ENCODE results near the gene WDR87.
A peak's percentile ranks its signal among the peaks of the same experiment; 100 is the strongest.
"Not testable (repeated sequence)": the region's sequence is repeated elsewhere in the genome, so short reads cannot be mapped to it uniquely, and the experiment has no call there.

WDR87 gene

DNA sequence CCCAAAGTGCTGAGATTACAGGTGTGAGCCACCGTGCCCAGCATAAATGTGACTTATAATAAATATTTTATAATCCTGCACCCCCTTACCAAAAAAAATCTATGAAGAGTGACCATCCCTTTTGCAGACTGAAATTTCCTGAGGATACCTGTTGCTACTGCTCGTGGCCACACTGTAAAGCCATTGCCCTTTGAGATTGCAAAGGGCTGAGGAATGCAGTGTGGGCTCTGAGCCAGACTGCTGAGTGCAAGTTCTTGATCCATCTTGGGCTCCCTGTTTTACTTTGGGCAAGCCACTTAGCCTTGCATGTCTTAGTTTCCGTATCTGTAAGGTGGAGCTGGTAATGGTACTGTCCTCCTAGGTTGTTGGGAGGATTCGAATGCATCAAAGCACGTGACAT, 24.0 kb upstream of the WDR87 start:
- no peak for DNase-seq (ENCODE audit: low spot score)

DNA sequence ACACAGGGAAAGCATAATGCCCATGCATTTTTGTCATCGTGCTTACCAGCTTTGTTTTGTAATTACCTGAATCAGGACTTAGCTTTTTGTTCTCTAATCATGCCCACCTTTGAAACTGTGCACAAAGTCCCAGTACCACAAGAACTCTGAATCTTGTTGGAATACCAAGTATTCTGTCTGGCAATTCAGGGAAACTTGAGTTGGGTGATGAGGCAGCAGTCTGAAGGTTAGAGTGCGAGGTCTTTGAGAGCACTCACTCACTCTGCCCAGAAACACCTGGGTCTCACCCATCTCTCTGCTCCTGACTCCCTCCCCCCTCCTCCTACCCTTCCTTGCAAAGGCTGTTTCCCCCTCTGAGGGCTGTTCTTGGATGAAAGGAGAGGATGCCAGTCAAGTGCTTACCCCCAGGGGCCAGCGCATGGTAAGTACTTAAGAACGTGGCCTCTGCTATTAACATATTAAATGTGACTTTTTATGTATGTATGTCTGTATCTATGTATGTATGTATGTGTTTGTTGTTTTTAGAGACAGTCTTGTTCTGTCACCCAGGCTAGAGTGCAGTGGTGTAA, 23.0 kb upstream of the WDR87 start:
- DNase-seq (ENCODE audit: low spot score), result no peak

DNA sequence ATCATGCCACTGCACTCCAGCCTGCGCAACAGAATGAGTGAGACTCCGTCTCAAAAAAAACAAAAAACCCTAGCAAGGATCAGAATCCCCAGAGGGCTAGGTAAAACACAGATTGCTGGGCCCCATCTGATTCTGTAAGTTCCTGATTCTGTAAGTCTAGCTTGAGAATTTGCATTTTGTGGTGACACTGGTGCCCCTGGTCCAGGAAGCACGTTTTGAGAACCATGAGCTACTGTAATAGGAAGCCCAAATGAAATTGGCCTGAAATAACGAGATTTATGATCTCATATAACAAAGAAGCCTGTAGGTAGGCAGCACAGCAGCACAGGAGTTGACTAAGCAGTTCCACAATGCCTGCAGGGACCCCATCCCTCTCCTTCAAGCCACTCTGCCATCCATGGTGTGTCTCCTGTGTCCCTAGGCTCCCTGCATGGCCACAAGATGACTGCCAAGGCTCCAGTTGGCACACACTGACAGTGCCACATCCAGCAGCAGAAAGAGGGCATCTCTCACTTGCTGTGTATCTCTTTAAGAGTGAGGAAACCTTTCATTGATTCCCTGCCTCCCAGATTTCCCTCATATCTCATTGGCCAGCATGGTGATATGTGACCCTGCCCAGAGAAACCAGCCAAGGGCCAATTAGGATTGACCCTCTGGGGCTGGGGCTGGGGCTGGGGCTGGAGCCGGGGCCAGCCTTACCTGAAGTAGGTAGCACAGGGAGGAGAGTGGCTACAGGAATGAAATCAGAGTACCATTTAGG, 22.3 kb upstream of the WDR87 start:
- DNase-seq (ENCODE audit: low spot score), result no peak

DNA sequence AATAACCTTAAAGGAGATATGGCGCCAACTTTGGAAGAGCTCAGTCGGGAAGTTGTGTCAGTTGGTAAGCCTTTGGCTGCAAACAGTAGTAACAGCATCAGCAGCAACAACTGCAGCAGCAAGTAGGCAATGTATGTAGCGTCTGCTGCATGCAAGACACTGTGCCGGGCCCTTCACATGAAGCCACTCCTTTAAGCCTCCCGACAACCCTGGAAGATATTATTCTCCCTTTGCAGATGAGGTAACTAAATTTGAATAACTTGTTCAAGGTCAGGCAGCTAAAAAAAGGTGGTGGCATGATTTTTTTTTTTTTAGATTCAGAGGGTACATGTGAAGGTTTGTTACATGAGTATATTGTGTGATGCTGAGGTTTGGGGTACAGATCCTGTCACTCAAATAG, 20.3 kb upstream of the WDR87 start:
- DNase-seq (ENCODE audit: low spot score), result no peak

DNA sequence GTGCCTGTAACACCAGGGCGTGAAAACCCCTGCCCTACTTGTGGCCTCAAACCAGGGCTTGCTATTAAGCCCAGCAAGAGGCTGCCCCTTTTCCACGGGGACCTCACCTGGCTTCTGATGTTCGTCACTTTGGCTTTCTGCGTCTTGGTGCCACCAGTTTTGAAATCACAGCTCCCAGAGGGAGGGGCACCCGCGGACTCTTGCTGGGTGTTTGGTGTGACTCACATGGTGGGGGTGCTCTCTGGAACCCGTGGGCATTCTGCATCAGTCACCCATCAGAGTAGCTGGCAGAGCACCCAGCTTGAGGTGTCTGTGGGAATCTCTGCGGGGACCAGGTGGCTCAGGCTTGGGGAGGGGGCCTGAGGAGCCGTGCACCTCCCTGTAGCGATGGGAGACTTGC, 19.9 kb upstream of the WDR87 start:
- DNase-seq (ENCODE audit: low spot score), result no peak

DNA sequence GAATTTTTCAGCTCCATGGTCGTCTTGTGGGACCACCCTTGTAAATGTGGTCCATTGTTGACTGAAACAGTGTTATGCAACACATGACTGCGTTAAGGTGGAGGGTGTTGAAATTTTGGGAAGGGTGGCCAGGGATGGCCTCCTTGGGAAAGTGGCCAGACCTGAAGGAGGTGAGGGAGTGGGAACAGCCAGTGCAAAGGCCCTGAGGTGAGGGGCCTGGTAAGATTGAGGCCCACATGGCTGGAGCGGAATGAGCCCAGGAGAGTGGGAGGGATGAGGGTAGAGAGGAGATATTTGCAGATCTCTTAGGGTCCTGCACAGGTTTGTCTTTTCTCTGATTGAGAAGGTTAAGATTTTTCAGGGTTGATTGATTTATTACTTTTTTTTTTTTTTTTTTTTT, 18.8 kb upstream of the WDR87 start:
- DNase-seq (ENCODE audit: low spot score), result no peak

DNA sequence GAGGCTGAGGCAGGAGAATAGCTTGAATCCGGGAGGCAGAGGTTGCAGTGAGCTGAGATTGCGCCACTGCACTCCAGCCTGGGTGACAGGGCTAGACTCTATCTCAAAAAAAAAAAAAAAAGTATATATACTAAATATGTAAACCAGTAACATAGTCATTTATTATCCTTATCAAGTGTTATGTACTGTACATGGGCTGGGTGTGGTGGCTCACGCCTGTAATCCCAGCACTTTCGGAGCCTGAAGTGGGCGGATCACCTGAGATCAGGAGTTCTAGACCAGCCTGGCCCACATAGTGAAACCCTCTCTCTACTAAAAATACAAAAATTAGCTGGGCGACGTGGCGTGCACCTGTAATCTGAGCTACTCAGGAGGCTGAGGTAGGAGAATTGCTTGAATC, 18.2 kb upstream of the WDR87 start:
- not testable (repeated sequence) for DNase-seq (ENCODE audit: low spot score)

DNA sequence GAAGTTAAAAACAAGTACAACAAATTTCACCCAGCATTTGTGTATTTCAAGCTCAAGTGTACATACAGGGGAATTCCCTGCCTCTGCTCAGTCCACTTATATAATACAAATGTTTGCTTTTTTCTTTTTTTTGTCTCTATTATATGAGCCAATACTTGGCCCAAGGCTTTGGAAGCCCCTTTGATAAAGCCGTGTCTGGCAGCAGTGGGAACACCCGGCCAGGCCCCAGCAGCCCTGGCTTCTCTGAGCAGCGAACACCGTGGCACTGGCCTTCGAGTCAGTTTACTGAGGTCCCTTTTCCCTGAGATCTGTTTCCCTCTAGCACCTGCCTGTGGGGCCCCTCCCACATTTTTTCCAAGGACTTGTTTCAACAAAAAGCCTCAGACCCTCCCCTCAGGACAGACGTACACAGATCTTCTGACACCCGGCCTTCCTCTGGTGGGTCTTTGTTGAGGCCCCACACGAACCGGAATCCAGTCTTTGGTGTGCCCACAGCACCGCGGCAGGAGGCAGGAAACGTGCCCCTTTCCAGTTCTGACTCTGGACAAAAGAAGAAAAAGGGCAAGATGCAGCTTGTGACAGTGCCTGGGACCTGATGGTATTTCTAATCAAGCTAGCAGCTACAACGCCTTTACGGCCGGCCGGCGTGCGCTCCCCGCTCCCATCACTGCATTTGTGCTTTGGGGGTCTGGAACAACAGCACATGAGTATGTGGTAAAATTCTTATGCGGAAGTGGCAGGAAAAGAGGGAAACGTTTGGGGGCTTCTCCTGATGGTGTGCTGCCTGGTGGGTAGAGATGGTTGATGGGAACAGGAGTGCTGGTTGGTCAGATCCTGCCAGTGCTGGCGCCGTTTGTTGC, 14.4 kb upstream of the WDR87 start:
- DNase-seq (ENCODE audit: low spot score), result no peak

DNA sequence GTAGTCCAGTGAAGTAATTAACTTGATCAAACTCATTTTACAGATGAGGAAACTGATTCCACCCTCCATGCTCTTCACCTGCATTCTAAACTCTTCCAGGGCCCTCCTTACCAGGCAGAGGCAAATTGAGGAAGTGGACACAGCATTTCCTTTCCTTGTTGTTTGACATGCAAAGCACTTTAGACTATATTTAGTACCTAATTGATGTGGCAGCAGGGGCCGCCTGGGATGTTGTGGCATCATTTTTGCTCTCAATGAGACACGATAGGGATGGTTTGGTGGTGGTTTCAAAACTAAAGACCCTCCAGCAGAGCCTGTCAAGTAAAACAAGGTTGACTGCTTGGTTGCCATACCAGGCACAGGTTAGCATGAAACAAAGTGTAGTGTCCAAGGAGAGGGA, 8.5 kb upstream of the WDR87 start:
- DNase-seq (ENCODE audit: low spot score), result no peak

DNA sequence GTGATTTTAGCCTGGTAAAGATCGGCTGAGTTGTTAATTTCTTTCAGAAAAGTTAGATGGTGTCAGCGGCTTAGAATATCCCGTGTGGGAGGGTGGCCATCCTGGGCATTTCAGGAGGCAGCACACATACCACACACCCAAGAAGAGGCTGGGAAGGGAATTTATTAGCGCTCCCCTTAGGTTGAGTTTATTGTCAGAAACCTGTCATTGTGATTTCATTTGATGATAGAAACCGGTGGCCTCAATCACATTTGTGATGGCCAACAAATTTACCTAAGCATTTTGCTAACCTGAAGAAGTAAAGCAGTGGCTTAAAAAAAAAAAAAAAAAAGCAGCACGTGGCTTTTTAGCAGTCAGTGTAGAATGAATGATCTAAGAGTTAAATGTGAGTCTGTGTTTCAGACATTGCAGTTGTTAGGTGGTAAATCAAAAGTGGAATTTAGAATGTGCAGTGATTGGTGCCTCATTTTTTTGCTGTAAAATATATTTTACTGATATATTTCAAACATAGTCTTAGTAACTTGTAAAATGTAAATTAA, 3.3 kb upstream of the WDR87 start:
- no peak for DNase-seq (ENCODE audit: low spot score)

DNA sequence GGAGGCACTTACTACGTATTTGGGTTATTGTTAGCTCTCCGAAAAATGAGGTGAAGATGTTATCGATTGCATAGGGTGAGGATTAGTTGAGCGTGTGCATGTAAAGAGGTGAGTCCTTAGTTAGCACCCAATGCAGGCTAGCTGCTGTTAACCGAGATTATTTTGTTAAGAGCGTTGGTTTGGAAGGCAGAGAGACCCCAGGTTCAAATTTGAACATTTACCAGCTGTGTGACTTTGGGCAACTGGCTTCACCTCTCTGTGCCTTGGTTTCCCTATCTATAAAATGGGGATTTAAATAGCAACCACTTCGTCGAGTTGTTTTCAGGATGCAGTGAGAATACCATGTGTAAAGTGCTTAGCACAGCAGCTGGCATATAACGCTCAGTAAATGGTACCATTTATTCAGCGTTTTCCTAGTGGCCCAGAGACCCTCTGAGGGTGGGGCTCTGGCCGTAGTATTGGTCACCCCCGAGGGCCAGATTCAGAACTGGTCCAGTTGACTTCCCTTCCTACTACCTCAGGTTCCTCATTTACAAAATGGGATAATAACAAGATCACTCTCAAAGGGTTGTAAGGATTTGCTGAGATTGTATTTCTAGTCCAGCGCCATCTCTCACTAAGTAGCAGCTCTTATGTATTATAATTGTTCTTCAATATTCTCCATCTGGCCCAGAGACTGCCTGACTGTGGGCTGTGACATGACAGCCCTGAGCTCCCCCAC, 1.5 kb upstream of the WDR87 start:
- DNase-seq (ENCODE audit: low spot score), result peak; percentile 22

DNA sequence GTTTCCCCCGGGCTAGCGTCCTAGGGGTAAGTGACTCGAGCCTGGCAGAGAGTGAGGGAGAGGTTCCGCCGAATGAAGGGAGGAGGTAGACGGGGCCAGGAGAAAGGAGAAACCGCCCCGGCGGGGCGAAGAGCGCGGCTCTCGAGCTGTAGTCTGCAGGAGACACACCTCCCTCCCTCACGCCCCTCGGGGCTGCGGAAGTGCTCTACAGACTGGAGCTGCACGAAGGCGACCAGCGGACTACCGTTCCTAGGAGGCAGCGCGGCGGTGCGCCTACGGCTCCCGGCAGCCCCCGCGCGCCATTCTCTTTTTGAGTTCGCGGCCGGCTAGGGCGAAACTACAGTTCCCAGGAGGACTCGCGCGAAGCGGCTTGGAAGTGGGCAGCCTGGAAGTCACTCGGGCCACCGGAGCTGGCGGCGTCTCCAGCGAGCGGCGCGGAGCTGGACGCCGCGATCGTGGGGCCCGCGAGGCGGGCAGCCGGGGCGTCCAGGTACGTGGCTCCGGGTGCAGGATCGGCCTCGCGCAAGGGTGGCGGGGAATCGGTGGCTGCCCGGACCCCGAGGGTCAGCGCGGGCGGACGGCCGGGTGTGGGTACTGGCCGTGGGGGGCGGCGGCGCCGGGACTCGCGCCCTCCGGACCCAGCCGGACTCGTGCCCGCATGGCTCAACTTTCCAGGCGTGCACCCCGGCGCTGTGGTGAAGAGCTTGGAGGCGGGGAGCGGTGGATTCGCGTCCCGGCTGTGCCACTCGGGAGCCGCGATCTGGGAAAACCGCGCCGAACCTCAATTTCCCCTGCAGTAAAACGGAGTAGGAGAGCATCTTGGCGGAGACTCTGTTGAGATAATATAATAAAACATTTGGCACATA, 708 bp upstream of the WDR87 start, which contains the start of gene SIPA1L3:
SIPA1L3 (plus strand) TSS at position 340 of the 866 bp plus-strand sequence. CDS start 174,358 bp downstream, outside the sequence.
- peak; percentile 95 for DNase-seq (ENCODE audit: low spot score)

DNA sequence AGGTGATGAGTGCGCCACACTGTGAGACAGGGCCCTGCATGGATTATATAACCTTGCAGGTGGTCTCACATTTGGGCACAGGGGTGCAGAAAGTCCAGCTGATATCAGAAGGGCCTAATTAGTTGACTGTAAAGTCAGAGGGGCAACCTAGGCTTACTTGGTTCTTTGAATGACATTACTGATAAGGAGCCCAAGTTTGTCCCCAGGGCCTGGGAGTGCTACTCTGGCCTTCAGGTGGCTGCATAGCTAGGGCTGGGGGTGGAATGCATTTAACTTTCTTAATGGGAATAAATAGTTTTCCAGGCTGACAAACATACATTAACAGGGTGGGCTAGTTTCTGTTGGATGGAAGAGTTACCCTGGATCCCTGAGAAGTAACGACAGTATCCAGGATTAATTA, 3.3 kb downstream of the WDR87 start:
- DNase-seq (ENCODE audit: low spot score), result no peak

DNA sequence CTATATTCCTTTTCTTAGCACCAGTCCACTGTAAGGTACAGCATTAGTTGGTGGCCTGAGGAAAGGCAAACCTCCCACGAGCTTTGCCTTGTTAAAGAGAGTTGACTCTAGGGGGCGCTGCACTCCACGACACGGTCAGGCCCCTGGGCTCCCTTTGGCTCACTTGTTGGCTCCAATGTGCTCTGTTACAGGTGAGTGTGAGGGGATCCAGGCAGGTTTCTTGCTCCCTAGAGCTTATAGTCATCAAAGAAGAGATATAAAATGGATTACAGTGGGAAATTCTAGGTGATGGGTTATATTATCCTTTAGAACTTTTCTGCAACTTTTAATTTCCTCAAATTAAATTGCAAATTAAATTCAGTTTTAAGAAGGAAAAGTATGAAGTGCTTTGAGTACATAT, 3.7 kb downstream of the WDR87 start:
- DNase-seq (ENCODE audit: low spot score), result peak; percentile 71

DNA sequence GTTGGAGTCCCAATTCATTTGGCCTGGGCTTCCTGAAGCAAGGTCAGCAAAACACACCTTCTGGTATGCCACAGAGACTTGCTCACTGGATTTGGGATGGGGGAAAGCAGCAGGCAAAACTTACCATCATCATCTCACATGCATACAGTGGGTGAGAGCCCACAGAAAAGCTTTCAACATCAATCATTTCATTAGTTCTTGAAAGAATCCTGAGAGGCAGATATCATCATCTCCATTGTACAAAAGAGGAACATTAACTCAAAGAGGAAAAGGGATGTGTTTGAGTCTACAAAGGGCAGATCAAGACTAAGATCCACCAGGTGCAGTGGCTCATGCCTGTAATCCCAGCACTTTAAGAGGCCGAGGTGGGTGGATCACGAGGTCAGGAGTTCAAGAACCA, 6.4 kb downstream of the WDR87 start:
- no peak for DNase-seq (ENCODE audit: low spot score)

DNA sequence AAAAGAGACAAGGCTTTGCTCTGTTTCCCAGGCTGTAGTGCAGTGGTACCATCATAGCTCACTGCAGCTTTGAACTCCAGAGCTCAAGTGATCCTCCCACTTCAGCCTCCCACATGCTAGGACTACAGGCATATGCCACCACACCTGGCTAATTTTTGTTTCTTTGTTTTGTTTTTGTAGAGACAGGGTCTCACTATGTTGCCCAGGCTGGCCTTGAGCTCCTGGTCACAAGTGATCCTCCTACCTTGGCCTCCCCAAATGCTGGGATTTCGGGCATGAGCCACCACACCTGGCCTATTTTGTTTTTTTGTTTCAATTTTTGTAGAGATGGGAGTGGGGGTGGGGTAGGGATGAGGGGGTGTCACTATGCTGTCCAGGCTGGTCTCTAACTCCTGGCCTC, 6.9 kb downstream of the WDR87 start:
- DNase-seq (ENCODE audit: low spot score), result no peak

DNA sequence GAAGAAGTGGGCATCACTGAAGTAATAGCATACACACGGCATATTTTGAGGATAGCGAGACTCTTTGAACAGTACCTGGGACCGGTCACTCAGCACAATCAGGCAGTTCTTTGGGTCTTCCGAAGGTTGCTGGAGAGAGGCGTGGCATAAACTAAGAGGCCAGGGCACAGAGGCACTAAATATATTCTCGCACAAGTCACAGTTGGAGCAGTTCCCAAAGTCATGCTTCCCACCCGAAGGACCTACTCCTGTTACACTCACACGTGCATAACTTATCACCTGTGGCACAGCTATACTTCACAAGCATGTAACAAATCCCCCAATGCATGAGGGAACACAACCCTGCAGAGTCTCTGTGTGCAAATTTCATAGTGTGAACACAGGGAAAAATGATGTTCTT, 10.2 kb downstream of the WDR87 start:
- DNase-seq (ENCODE audit: low spot score), result no peak

DNA sequence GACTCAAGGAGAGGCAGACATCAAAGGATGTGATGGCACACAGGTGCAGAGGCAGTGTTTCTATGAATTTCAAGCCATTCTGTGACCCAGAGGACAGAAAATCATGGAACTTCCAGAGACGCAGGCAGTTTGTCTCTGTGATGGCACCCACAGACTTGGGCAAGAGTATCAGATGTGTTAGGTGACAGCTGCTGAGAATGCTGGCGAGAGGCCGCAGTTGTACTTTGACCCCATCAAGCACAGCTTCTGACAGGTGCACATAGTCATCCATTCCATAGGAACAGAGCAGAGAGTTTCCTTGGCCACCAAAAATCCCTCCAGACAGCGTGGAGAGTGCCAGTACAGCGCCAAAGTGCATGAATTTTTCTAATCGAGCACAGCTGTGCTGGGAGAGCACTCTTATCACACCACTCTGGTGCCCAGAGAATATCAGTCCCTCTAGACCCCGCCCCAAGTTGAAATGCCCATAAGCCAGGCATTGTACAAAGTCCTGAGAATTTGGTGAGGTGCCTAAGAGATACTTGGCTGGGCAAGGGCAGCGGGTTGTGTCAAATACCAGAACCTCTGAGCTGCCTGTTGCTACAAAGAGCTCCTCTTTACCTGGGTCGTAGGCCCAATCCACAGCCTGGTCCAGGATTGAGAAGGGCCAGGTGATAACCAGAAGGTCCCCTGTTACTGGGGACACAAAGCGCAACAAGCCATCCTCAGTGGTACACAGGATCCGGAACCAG, 12.4 kb downstream of the WDR87 start:
- DNase-seq (ENCODE audit: low spot score), result no peak

DNA sequence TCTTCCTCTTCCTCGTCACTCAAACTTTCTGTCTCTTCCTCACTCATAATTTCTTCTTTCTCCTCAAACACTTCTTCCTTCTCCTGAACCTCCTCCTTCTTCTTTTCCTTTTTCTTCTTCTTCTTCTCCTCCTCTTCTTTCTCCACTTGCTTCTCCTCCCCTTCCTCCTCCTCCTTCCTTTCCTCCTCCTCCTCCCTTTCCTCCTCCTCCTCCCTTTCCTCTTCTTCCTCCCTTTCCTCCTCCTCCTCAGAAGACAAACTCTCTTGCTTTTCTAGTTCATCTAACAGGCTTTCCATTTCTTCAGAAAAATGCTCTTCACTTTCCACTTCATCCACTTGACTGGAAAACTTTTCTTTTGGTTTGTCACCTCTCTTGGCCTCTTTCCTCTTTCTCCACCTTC, 19.8 kb downstream of the WDR87 start:
- DNase-seq (ENCODE audit: low spot score), result no peak

DNA sequence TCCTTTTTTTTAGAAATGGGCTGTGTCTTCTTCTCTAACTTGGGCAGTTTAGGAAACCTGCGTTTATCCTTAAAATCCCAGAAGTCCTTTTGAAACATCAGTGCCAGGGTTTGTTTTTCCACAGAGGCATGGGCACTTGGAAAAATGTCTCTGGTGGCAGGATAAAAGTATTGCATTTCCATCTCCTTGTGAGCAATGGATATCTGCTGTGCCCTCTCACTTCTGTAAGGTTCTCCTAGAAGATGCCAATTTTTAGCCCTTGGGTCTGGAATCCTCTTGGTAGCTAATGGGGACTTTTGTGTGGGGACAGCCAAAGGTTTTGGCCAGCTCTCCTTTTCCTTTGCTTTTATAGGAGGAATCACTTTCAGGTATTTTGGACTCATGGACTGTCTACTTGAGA, 21.0 kb downstream of the WDR87 start:
- no peak for DNase-seq (ENCODE audit: low spot score)
